ENCODE measurements around the gene FLYWCH1. TPM values are rescaled to one million over a fixed set of nuclear protein-coding genes. Genes with fewer than 3 reads are reported as not detected.
A peak's percentile ranks its signal among the peaks of the same experiment; 100 is the strongest.

Gene FLYWCH1
- total and polyA plus RNA-seq, 9 of the 15 experiments (the other 6 are each of a cell fraction or from before 2014, with no cell fraction given): 0.18 to 33.6 (median 11.3) TPM

GRCh38 chr16:2882650-2883457 is 28.9 kb upstream of the FLYWCH1 start, which contains the start of gene FLYWCH2 (continued):
- TF ChIP-seq RERE (CRISPR knock-in tag; IDR thresholded peaks at IDR 0.05; ENCODE audit: borderline replicate concordance): 0 out of 2 replicates have a peak, but pooled peaks have one; percentile 33
- TF ChIP-seq CTBP1 (IDR thresholded peaks at IDR 0.05; ENCODE audit: borderline replicate concordance): peak; percentile 13; the same call in 1 of the 2 replicates
- TF ChIP-seq ZNF639 (CRISPR knock-in tag; conservative IDR thresholded peaks at IDR 0.05 in 1 of 2, IDR thresholded peaks at IDR 0.05 in 1 of 2): peak in 1 of 2 experiments; percentile 29; a peak in 1 of 4 replicates
- 0 out of 2 replicates have a peak, but pooled peaks have one; percentile 21 for TF ChIP-seq ETV5 (CRISPR knock-in tag; IDR thresholded peaks at IDR 0.05; ENCODE audit: low read depth)
- peak; percentile 89; the same call in 1 of the 2 replicates for TF ChIP-seq RBM34 (IDR thresholded peaks at IDR 0.05; ENCODE audit: borderline replicate concordance, insufficient read depth, low read length)
- peak; percentile 58 for TF ChIP-seq SP2 (IDR thresholded peaks at IDR 0.05; ENCODE audit: extremely low read depth, low read depth, low read length, poor library complexity, severe bottlenecking)
- peak; percentile 25; the same call in 1 of the 2 replicates for TF ChIP-seq NFIX (CRISPR knock-in tag; IDR thresholded peaks at IDR 0.05; ENCODE audit: low read depth)
- 0 out of 2 replicates have a peak, but pooled peaks have one; percentile 39 for TF ChIP-seq HDAC2 (IDR thresholded peaks at IDR 0.05)
- TF ChIP-seq CXXC5 (CRISPR knock-in tag; IDR thresholded peaks at IDR 0.05): peak; percentile 90
- peak; percentile 76 for TF ChIP-seq NEUROD1 (IDR thresholded peaks at IDR 0.05; ENCODE audit: borderline replicate concordance, low read depth, low read length, partially characterized antibody)
- TF ChIP-seq E2F5 (CRISPR knock-in tag; IDR thresholded peaks at IDR 0.05): 0 out of 2 replicates have a peak, but pooled peaks have one; percentile 44
- TF ChIP-seq HMGXB4 (CRISPR knock-in tag; IDR thresholded peaks at IDR 0.05): no peak
- peak; percentile 97 for TF ChIP-seq NFIC (IDR thresholded peaks at IDR 0.05)

Measured in K562 (cell line).